IPS-15b (cell line): ENCODE measurements around the gene CMKLR1.

Experiments used
- H3K27me3 ChIP-seq: one replicate; pipeline ENCODE4 v1.6.1; 2013; ENCODE audit warnings: low read length; ENCODE audit not compliant: control insufficient read depth, insufficient read depth
- H3K36me3 ChIP-seq: one replicate; pipeline ENCODE4 v1.6.1; 2013; ENCODE audit warnings: low read length; ENCODE audit not compliant: control insufficient read depth, insufficient read depth
- H3K4me1 ChIP-seq: one replicate; pipeline ENCODE4 v1.6.1; 2013; ENCODE audit warnings: mild to moderate bottlenecking, low read length; ENCODE audit not compliant: control insufficient read depth, insufficient read depth
- H3K4me3 ChIP-seq: one replicate; pipeline ENCODE4 v1.5.1; 2013; ENCODE audit warnings: low read depth, low read length
- H3K9ac ChIP-seq: one replicate; pipeline ENCODE4 v1.6.1; 2013; ENCODE audit warnings: low read depth, mild to moderate bottlenecking, low read length
- H3K9me3 ChIP-seq: one replicate; pipeline ENCODE4 v1.6.1; 2013; ENCODE audit warnings: mild to moderate bottlenecking, low read length; ENCODE audit not compliant: control insufficient read depth, insufficient read depth

CMKLR1 gene

GRCh38 chr12:108360057-108360456, 20.9 kb upstream of the CMKLR1 start:
- H3K9me3 ChIP-seq, result no peaks in the 10 kb centered on the region
- H3K4me3 ChIP-seq, result no peak overlapping the region
- H3K4me1 ChIP-seq, result no peaks in the 10 kb centered on the region
- no peaks in the 10 kb centered on the region for H3K36me3 ChIP-seq
- H3K9ac ChIP-seq, result no peak overlapping the region
- H3K27me3 ChIP-seq, result no peaks in the 10 kb centered on the region

GRCh38 chr12:108358580-108358965, 19.5 kb upstream of the CMKLR1 start:
- Histone ChIP-seq H3K27me3 (no peaks in the 10 kb centered on the region), H3K36me3 (no peaks in the 10 kb centered on the region), H3K4me3 (no peak overlapping the region), H3K9ac (no peak overlapping the region), H3K9me3 (no peaks in the 10 kb centered on the region), H3K4me1 (no peaks in the 10 kb centered on the region)

- Histone ChIP-seq H3K4me1 (no peaks in the 10 kb centered on the region), H3K4me3 (no peak overlapping the region), H3K27me3 (no peaks in the 10 kb centered on the region)
Measured at GRCh38 chr12:108357834-108358579, 18.9 kb upstream of the CMKLR1 start.

GRCh38 chr12:108356835-108357806, 18.0 kb upstream of the CMKLR1 start:
- Histone ChIP-seq H3K9me3 (no peaks in the 10 kb centered on the region), H3K4me1 (no peaks in the 10 kb centered on the region), H3K27me3 (no peaks in the 10 kb centered on the region), H3K36me3 (no peaks in the 10 kb centered on the region), H3K4me3 (no peak overlapping the region), H3K9ac (no peak overlapping the region)

More at GRCh38 chr12:108357834-108358579, 18.9 kb upstream of the CMKLR1 start:
- Histone ChIP-seq H3K9me3 (no peaks in the 10 kb centered on the region), H3K36me3 (no peaks in the 10 kb centered on the region), H3K9ac (no peak overlapping the region)

- no peaks in the 10 kb centered on the region for H3K27me3 ChIP-seq
- H3K36me3 ChIP-seq, result no peaks in the 10 kb centered on the region
- no peak overlapping the region for H3K4me3 ChIP-seq
- no peak overlapping the region for H3K9ac ChIP-seq
- H3K9me3 ChIP-seq, result no peaks in the 10 kb centered on the region
- no peaks in the 10 kb centered on the region for H3K4me1 ChIP-seq
Measured at GRCh38 chr12:108355069-108355468, 16.0 kb upstream of the CMKLR1 start.

- Histone ChIP-seq H3K4me3 (no peak overlapping the region), H3K36me3 (no peaks in the 10 kb centered on the region), H3K4me1 (no peaks in the 10 kb centered on the region), H3K9ac (no peak overlapping the region), H3K9me3 (no peaks in the 10 kb centered on the region), H3K27me3 (no peaks in the 10 kb centered on the region)
Measured at GRCh38 chr12:108352591-108352990, 13.5 kb upstream of the CMKLR1 start.

- Histone ChIP-seq H3K4me3 (no peak overlapping the region), H3K36me3 (no peaks in the 10 kb centered on the region), H3K9me3 (no peaks in the 10 kb centered on the region), H3K4me1 (no peaks in the 10 kb centered on the region), H3K9ac (no peak overlapping the region), H3K27me3 (no peaks in the 10 kb centered on the region)
Measured at GRCh38 chr12:108350511-108350910, 11.4 kb upstream of the CMKLR1 start.

GRCh38 chr12:108349278-108349688, 10.2 kb upstream of the CMKLR1 start:
- Histone ChIP-seq H3K9me3 (no peaks in the 10 kb centered on the region), H3K27me3 (no peaks in the 10 kb centered on the region), H3K4me3 (no peak overlapping the region), H3K4me1 (no peaks in the 10 kb centered on the region), H3K36me3 (no peaks in the 10 kb centered on the region), H3K9ac (no peak overlapping the region)

- H3K27me3 ChIP-seq, result no peaks in the 10 kb centered on the region
Measured at GRCh38 chr12:108348842-108349241, 9.7 kb upstream of the CMKLR1 start.

GRCh38 chr12:108346727-108347710, 7.9 kb upstream of the CMKLR1 start:
- H3K36me3 ChIP-seq, result no peaks in the 10 kb centered on the region
- no peaks in the 10 kb centered on the region for H3K27me3 ChIP-seq
- H3K9me3 ChIP-seq, result no peaks in the 10 kb centered on the region
- H3K4me3 ChIP-seq, result no peak overlapping the region
- no peaks in the 10 kb centered on the region for H3K4me1 ChIP-seq
- H3K9ac ChIP-seq, result no peak overlapping the region

More at GRCh38 chr12:108348842-108349241, 9.7 kb upstream of the CMKLR1 start:
- Histone ChIP-seq H3K9me3 (no peaks in the 10 kb centered on the region), H3K9ac (no peak overlapping the region), H3K4me1 (no peaks in the 10 kb centered on the region), H3K36me3 (no peaks in the 10 kb centered on the region), H3K4me3 (no peak overlapping the region)
